ENCODE results near the gene ABCB9. TPM values are rescaled to one million over a fixed set of nuclear protein-coding genes. Genes with fewer than 3 reads are reported as not detected.

ABCB9 gene
- total RNA-seq, 1 experiment from 2014 or later = 6.3 TPM

DNA sequence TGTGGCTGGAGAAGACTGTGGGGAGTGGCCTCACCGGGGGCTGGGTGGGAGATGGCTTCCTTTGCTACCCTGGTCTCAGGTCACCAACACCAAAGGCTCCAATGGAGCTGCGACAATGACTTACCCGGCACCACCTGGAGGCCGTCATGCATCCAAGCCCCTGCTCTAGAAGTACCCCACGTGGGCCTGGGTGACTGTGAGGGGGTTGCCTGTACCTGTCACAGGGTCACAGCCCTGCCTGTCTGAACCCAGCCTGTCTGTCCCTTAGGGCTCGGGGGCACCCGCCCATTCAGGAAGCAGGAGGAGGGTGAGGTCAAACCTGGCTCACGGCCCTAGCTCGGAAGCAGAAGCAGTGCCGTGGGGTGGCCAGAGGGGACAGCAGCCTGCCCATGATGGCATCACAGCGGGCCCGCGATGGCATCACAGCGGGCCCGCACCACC is 18.9 kb downstream of the ABCB9 start:
- Mint-ChIP-seq H3K4me1 (no peaks in the 10 kb centered on the region), H3K36me3 (no peaks in the 10 kb centered on the region), H3K4me3 (no peak overlapping the region), H3K27ac (no peak overlapping the region), H3K27me3 (ENCODE audit: low read depth) (no peaks in the 10 kb centered on the region), H3K9me3 (no peaks in the 10 kb centered on the region)
- CTCF ChIA-PET = interaction anchor here (2.1 to 5.5 kb wide), 2 partner anchors 80 to 87 kb away, joined by 10 to 25 read pairs; no protein-coding TSS in a partner anchor
- no peak for DNase-seq (ENCODE audit: low spot score)
- POLR2A ChIA-PET = interaction anchor here (0.6 kb wide), 2 partner anchors 176 to 505 kb away, joined by 3 to 10 read pairs; no protein-coding TSS in a partner anchor
- no peak for TF ChIP-seq GABPB1 (CRISPR knock-in tag; IDR thresholded peaks at IDR 0.05)
- TF ChIP-seq, protein P1, sequence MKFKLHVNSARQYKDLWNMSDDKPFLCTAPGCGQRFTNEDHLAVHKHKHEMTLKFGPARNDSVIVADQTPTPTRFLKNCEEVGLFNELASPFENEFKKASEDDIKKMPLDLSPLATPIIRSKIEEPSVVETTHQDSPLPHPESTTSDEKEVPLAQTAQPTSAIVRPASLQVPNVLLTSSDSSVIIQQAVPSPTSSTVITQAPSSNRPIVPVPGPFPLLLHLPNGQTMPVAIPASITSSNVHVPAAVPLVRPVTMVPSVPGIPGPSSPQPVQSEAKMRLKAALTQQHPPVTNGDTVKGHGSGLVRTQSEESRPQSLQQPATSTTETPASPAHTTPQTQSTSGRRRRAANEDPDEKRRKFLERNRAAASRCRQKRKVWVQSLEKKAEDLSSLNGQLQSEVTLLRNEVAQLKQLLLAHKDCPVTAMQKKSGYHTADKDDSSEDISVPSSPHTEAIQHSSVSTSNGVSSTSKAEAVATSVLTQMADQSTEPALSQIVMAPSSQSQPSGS (CRISPR knock-in tag; IDR thresholded peaks at IDR 0.05; ENCODE audit: borderline replicate concordance, low read depth) = no peak
- no peak for TF ChIP-seq ZNF396 (CRISPR knock-in tag; IDR thresholded peaks at IDR 0.05; ENCODE audit: borderline replicate concordance)
- no peak for TF ChIP-seq NFE2L1 (CRISPR knock-in tag; IDR thresholded peaks at IDR 0.05)
- TF ChIP-seq, protein P2, sequence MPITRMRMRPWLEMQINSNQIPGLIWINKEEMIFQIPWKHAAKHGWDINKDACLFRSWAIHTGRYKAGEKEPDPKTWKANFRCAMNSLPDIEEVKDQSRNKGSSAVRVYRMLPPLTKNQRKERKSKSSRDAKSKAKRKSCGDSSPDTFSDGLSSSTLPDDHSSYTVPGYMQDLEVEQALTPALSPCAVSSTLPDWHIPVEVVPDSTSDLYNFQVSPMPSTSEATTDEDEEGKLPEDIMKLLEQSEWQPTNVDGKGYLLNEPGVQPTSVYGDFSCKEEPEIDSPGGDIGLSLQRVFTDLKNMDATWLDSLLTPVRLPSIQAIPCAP (CRISPR knock-in tag; IDR thresholded peaks at IDR 0.05) = no peak
- peak; percentile 27 for ATAC-seq

DNA sequence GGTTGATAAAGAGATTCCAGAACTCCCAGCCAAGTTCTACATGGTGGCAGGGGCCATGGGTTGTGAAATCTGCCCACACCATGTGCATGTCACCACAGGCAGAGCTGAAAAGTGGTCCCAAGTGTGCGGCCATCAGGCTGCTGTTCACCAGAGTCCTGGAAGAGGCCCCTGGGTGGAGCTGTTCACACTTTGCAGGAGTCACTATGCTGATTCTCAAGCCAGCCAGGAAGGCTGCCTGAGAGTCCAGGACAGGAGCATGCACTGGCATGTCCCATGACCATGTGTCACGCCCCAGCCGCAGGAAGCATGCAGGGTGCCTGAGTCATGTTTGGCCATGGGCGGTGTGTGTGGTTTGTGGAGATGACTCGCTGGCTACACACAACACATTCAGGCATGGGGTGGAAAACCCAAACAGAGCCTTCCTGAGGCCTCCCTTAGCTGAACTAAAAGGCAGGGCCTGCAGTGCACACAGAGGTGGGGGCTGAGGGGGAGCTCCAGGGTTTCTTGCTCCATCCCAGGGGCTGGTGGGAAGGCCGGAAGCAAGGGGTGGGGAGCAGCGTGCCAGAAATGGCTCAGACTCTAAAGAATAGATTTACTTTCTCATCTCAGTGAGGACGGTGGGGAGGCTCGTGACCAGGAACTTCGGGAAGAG is 19.4 kb downstream of the ABCB9 start:
- CTCF ChIA-PET = interaction anchor here (0.8 to 5.5 kb wide), 4 partner anchors 79 to 88 kb away, joined by 5 to 25 read pairs (median 8); no protein-coding TSS in a partner anchor
- Mint-ChIP-seq H3K27me3 (ENCODE audit: low read depth) (no peaks in the 10 kb centered on the region), H3K27ac (no peak overlapping the region), H3K9me3 (no peaks in the 10 kb centered on the region), H3K4me1 (no peaks in the 10 kb centered on the region), H3K36me3 (no peaks in the 10 kb centered on the region), H3K4me3 (no peak overlapping the region)
- DNase-seq (ENCODE audit: low spot score) (no peak), ATAC-seq (peak; percentile 18; the same call in 1 of the 2 replicates)
- POLR2A ChIA-PET = interaction anchor here (0.6 kb wide), 2 partner anchors 176 to 505 kb away, joined by 3 to 10 read pairs; no protein-coding TSS in a partner anchor
- no peak for TF ChIP-seq ESRRA (CRISPR knock-in tag; IDR thresholded peaks at IDR 0.05; ENCODE audit: borderline replicate concordance)
- TF ChIP-seq, protein P3, sequence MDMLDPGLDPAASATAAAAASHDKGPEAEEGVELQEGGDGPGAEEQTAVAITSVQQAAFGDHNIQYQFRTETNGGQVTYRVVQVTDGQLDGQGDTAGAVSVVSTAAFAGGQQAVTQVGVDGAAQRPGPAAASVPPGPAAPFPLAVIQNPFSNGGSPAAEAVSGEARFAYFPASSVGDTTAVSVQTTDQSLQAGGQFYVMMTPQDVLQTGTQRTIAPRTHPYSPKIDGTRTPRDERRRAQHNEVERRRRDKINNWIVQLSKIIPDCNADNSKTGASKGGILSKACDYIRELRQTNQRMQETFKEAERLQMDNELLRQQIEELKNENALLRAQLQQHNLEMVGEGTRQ (CRISPR knock-in tag; IDR thresholded peaks at IDR 0.05) = no peak
- TF ChIP-seq, protein P4, sequence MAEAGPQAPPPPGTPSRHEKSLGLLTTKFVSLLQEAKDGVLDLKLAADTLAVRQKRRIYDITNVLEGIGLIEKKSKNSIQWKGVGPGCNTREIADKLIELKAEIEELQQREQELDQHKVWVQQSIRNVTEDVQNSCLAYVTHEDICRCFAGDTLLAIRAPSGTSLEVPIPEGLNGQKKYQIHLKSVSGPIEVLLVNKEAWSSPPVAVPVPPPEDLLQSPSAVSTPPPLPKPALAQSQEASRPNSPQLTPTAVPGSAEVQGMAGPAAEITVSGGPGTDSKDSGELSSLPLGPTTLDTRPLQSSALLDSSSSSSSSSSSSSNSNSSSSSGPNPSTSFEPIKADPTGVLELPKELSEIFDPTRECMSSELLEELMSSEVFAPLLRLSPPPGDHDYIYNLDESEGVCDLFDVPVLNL (CRISPR knock-in tag; IDR thresholded peaks at IDR 0.05; ENCODE audit: borderline replicate concordance, low read depth) = no peak
- no peak for TF ChIP-seq FOXK1 (CRISPR knock-in tag; IDR thresholded peaks at IDR 0.05)
- TF ChIP-seq, protein P5, sequence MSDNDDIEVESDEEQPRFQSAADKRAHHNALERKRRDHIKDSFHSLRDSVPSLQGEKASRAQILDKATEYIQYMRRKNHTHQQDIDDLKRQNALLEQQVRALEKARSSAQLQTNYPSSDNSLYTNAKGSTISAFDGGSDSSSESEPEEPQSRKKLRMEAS (CRISPR knock-in tag; IDR thresholded peaks at IDR 0.05) = no peak
- no peak for TF ChIP-seq SMAD4 (CRISPR knock-in tag; IDR thresholded peaks at IDR 0.05)
- TF ChIP-seq, protein P6, sequence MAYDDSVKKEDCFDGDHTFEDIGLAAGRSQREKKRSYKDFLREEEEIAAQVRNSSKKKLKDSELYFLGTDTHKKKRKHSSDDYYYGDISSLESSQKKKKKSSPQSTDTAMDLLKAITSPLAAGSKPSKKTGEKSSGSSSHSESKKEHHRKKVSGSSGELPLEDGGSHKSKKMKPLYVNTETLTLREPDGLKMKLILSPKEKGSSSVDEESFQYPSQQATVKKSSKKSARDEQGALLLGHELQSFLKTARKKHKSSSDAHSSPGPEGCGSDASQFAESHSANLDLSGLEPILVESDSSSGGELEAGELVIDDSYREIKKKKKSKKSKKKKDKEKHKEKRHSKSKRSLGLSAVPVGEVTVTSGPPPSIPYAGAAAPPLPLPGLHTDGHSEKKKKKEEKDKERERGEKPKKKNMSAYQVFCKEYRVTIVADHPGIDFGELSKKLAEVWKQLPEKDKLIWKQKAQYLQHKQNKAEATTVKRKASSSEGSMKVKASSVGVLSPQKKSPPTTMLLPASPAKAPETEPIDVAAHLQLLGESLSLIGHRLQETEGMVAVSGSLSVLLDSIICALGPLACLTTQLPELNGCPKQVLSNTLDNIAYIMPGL (CRISPR knock-in tag; IDR thresholded peaks at IDR 0.05) = no peak
- TF ChIP-seq, protein P7, sequence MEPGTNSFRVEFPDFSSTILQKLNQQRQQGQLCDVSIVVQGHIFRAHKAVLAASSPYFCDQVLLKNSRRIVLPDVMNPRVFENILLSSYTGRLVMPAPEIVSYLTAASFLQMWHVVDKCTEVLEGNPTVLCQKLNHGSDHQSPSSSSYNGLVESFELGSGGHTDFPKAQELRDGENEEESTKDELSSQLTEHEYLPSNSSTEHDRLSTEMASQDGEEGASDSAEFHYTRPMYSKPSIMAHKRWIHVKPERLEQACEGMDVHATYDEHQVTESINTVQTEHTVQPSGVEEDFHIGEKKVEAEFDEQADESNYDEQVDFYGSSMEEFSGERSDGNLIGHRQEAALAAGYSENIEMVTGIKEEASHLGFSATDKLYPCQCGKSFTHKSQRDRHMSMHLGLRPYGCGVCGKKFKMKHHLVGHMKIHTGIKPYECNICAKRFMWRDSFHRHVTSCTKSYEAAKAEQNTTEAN (CRISPR knock-in tag; IDR thresholded peaks at IDR 0.05) = no peak
- no peak for TF ChIP-seq TEAD4 (CRISPR knock-in tag; IDR thresholded peaks at IDR 0.05)
- TF ChIP-seq ZNF138 (CRISPR knock-in tag; conservative IDR thresholded peaks at IDR 0.05) = no peak
- TF ChIP-seq NFATC4 (CRISPR knock-in tag; IDR thresholded peaks at IDR 0.05) = no peak
- TF ChIP-seq, protein P8, sequence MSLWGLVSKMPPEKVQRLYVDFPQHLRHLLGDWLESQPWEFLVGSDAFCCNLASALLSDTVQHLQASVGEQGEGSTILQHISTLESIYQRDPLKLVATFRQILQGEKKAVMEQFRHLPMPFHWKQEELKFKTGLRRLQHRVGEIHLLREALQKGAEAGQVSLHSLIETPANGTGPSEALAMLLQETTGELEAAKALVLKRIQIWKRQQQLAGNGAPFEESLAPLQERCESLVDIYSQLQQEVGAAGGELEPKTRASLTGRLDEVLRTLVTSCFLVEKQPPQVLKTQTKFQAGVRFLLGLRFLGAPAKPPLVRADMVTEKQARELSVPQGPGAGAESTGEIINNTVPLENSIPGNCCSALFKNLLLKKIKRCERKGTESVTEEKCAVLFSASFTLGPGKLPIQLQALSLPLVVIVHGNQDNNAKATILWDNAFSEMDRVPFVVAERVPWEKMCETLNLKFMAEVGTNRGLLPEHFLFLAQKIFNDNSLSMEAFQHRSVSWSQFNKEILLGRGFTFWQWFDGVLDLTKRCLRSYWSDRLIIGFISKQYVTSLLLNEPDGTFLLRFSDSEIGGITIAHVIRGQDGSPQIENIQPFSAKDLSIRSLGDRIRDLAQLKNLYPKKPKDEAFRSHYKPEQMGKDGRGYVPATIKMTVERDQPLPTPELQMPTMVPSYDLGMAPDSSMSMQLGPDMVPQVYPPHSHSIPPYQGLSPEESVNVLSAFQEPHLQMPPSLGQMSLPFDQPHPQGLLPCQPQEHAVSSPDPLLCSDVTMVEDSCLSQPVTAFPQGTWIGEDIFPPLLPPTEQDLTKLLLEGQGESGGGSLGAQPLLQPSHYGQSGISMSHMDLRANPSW (CRISPR knock-in tag; conservative IDR thresholded peaks at IDR 0.05; ENCODE audit: low read depth) = no peak
